T-cell (primary cell): ENCODE measurements around the gene TMEM132C. TPM values are rescaled to one million over a fixed set of nuclear protein-coding genes. Genes with fewer than 3 reads are reported as not detected.

Experiments used
- ATAC-seq, 4 experiments: fragments of 200-7000 bp in 3 of 4; fragments of 150-1000 bp in 1 of 4; cut with Tn5 transposase; replicated peaks in 1 of 4; 1 replicate in 3 of 4; 2 replicates in 1 of 4; pipeline ENCODE4 v1.10.0; 2021; ENCODE audit warnings: moderate library complexity in 3 of 4, mild to moderate bottlenecking in 2 of 4, moderate number of reproducible peaks in 1 of 4
- CTCF ChIA-PET, 2 donors: fragments of 300-600 bp; sonication (Branson Sonifier 250); formaldehyde crosslinking; loops; one replicate each; lab custom pipeline; 2022; ENCODE audit warnings: antibody characterized with exemption in 2 of 2; lab: Charles Lee
- POLR2A ChIA-PET, 2 donors: fragments of 300-600 bp; sonication (Branson Sonifier 250); formaldehyde crosslinking; loops; one replicate each; lab custom pipeline; 2022; ENCODE audit warnings: antibody characterized with exemption in 2 of 2; lab: Charles Lee
- DNase-seq, 35 experiments: peaks; one replicate each; pipeline versions ENCODE4 v3.0.0 to v3.0.0-alpha.2; 2013 to 2023
- H3K27ac ChIP-seq: one replicate; pipeline ENCODE4 v1.5.1; 2013; ENCODE audit warnings: low read length
- H3K27me3 ChIP-seq, 2 experiments: replicated peaks in 1 of 2; 1 replicate in 1 of 2; 2 replicates in 1 of 2; pipeline versions ENCODE4 v1.6.1 to v1.7.0; 2013; ENCODE audit warnings: low read length in 1 of 2, mixed read lengths in 1 of 2; ENCODE audit not compliant: control insufficient read depth in 2 of 2, insufficient read depth in 2 of 2; ENCODE audit errors: extremely low read depth in 1 of 2
- H3K36me3 ChIP-seq, 2 donors: 1 replicate in 1 of 2; 2 replicates in 1 of 2; pipeline versions ENCODE4 v1.6.1 to v1.7.0; 2013; ENCODE audit warnings: low read length in 1 of 2; ENCODE audit not compliant: control insufficient read depth in 2 of 2, insufficient read depth in 1 of 2; ENCODE audit errors: extremely low read depth in 1 of 2
- H3K4me1 ChIP-seq, 2 experiments: 1 replicate in 1 of 2; 2 replicates in 1 of 2; pipeline versions ENCODE4 v1.6.1 to v1.7.0; 2013; ENCODE audit warnings: low read length in 2 of 2, mixed read lengths in 1 of 2; ENCODE audit not compliant: insufficient read depth in 2 of 2, control insufficient read depth in 1 of 2; ENCODE audit errors: extremely low read depth in 1 of 2
- H3K4me3 ChIP-seq, 2 donors: 1 replicate in 1 of 2; 2 replicates in 1 of 2; pipeline versions ENCODE4 v1.5.1 to v1.7.0; 2013; ENCODE audit warnings: mild to moderate bottlenecking in 2 of 2, low read length in 1 of 2, moderate library complexity in 1 of 2; ENCODE audit not compliant: control insufficient read depth in 1 of 2; ENCODE audit errors: extremely low read depth in 1 of 2
- H3K9me3 ChIP-seq: 2 replicates; pipeline ENCODE4 v1.7.0; 2013
- H3K27ac Mint-ChIP-seq, 2 donors: one replicate each; pipeline ENCODE4 v1.8.0; 2020 to 2021; ENCODE audit warnings: mild to moderate bottlenecking in 2 of 2, mixed read lengths in 2 of 2
- H3K27me3 Mint-ChIP-seq, 2 donors: one replicate each; pipeline ENCODE4 v1.8.0; 2021 to 2022; ENCODE audit warnings: mixed read lengths in 2 of 2
- H3K36me3 Mint-ChIP-seq: one replicate; pipeline ENCODE4 v1.8.0; 2021; ENCODE audit warnings: mixed read lengths
- H3K4me1 Mint-ChIP-seq, 3 donors: one replicate each; pipeline ENCODE4 v1.8.0; 2020 to 2022; ENCODE audit warnings: mixed read lengths in 3 of 3, mild to moderate bottlenecking in 1 of 3
- H3K4me3 Mint-ChIP-seq, 3 donors: one replicate each; pipeline ENCODE4 v1.8.0; 2020 to 2022; ENCODE audit warnings: mild to moderate bottlenecking in 3 of 3, mixed read lengths in 3 of 3, moderate library complexity in 3 of 3
- H3K9me3 Mint-ChIP-seq, 3 donors: one replicate each; pipeline ENCODE4 v1.8.0; 2020 to 2022; ENCODE audit warnings: mixed read lengths in 3 of 3
- WGBS: methylation state at CpG from one replicate; pipeline ENCODE4 v1.1.5; 2013; ENCODE audit warnings: missing lambda C conversion rate; ENCODE audit not compliant: insufficient coverage; 5-methylcytosine and 5-hydroxymethylcytosine counted together
- total RNA-seq, 35 experiments: library from RNA in 6 of 35; stranded (reverse) in 6 of 35; fragments of 120-200 nt in 1 of 35; gene quantifications; one replicate each; pipeline versions ENCODE4 v1.2.1 to v1.2.4 and lab custom pipeline; 2013 to 2026

Gene TMEM132C
- total RNA-seq, 5 donors from 2014 or later (not counting 1 experiment from before 2014, with no cell fraction given): 0.07 TPM; not detected in 4

- H3K9me3 Mint-ChIP-seq: no peaks in the 10 kb centered on the region
- ChIA-PET POLR2A (no interaction called here), CTCF (no interaction called here)
- H3K36me3 Mint-ChIP-seq: no peaks in the 10 kb centered on the region
- Histone ChIP-seq H3K36me3 (no peaks in the 10 kb centered on the region), H3K4me1 (no peaks in the 10 kb centered on the region), H3K4me3 (no peak overlapping the region), H3K27me3 (peaks cover 0 to 13% of the 10 kb centered on the region in 2 experiments), H3K27ac (no peak overlapping the region), H3K9me3 (no peaks in the 10 kb centered on the region)
- H3K27me3 Mint-ChIP-seq: peaks cover 0 to 4% of the 10 kb centered on the region in 2 donors
- 92% methylated on average over 23 of the region's 26 CpGs for WGBS
- no peaks in the 10 kb centered on the region for H3K4me1 Mint-ChIP-seq
- ATAC-seq (no peak), DNase-seq (no peak)
- no peak overlapping the region for H3K4me3 Mint-ChIP-seq
- H3K27ac Mint-ChIP-seq: no peak overlapping the region
These were observed 438.2 kb downstream of the TMEM132C start for GRCh38 chr12:128705140-128705539.

- no peaks in the 10 kb centered on the region for H3K4me1 Mint-ChIP-seq
- ATAC-seq (no peak), DNase-seq (no peak)
- no peaks in the 10 kb centered on the region for H3K9me3 Mint-ChIP-seq
- H3K27me3 Mint-ChIP-seq: peaks cover 0 to 4% of the 10 kb centered on the region in 2 donors
- WGBS: 77% methylated on average over 6 of the region's 8 CpGs
- H3K4me3 Mint-ChIP-seq: no peak overlapping the region
- H3K27ac Mint-ChIP-seq: no peak overlapping the region
- Histone ChIP-seq H3K27me3 (peaks cover 0 to 13% of the 10 kb centered on the region in 2 experiments), H3K4me1 (no peaks in the 10 kb centered on the region), H3K27ac (no peak overlapping the region), H3K9me3 (no peaks in the 10 kb centered on the region), H3K4me3 (no peak overlapping the region), H3K36me3 (no peaks in the 10 kb centered on the region)
- POLR2A ChIA-PET: no interaction called here
- CTCF ChIA-PET: no interaction called here
- H3K36me3 Mint-ChIP-seq: no peaks in the 10 kb centered on the region
These were observed 440.5 kb downstream of the TMEM132C start for GRCh38 chr12:128707488-128707887.

DNA sequence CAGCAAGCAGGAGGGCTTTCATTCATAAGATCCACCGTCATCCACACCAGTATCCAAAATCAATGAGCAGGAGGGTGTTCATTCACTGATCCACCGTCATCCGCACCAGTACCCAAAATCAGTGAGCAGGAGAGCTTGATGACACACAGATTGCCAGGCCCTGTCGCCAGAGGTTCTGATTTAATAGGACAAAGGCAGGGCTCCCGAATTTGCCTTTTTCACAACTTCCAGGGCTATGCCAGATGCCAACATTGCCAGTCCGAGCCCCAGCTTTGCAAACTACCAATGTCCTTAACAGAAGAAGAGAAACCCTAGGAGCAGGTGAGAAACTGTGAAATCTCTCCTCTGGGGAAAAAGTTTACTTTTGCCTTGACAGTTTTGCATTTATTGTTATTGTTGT lies 441.8 kb downstream of the TMEM132C start:
- no peaks in the 10 kb centered on the region for H3K4me1 ChIP-seq
- H3K36me3 ChIP-seq: no peaks in the 10 kb centered on the region
- H3K27me3 ChIP-seq: peaks cover 0 to 13% of the 10 kb centered on the region in 2 experiments
- no peak overlapping the region for H3K27ac ChIP-seq
- WGBS: 91% methylated on average over 4 of the region's 6 CpGs
- DNase-seq (no peak), ATAC-seq (no peak)
- no peak overlapping the region for H3K4me3 ChIP-seq
- no peak overlapping the region for H3K4me3 Mint-ChIP-seq
- ChIA-PET POLR2A (no interaction called here), CTCF (no interaction called here)
- no peaks in the 10 kb centered on the region for H3K36me3 Mint-ChIP-seq
- H3K27me3 Mint-ChIP-seq: peaks cover 0 to 4% of the 10 kb centered on the region in 2 donors
- no peaks in the 10 kb centered on the region for H3K9me3 ChIP-seq
- H3K4me1 Mint-ChIP-seq: no peaks in the 10 kb centered on the region
- H3K27ac Mint-ChIP-seq: no peak overlapping the region
- H3K9me3 Mint-ChIP-seq: peaks cover 0 to 3% (median 0%) of the 10 kb centered on the region in 3 donors

DNA sequence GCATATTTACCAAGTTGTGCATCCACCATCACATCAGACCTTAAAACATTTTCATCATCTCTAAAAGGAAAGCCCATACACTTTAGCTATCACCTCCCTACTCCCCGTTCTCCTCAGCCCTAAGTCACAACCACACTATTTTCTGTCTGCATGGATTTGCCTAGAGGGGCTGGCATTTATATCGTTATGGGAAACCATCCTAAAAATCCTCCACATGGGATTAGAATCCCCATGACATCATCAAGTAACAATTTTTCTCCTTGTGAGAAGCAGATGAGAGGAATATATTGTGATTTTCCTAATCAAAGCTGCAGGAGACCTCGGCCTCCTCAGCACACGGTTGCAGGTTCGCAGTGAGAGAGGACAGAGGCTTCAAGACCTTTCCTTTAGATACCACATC lies 442.7 kb downstream of the TMEM132C start:
- H3K4me3 Mint-ChIP-seq: no peak overlapping the region
- ATAC-seq (no peak), DNase-seq (no peak)
- Histone ChIP-seq H3K4me3 (no peak overlapping the region), H3K27me3 (peaks cover 0 to 13% of the 10 kb centered on the region in 2 experiments), H3K27ac (no peak overlapping the region), H3K9me3 (no peaks in the 10 kb centered on the region), H3K36me3 (no peaks in the 10 kb centered on the region), H3K4me1 (no peaks in the 10 kb centered on the region)
- no peaks in the 10 kb centered on the region for H3K36me3 Mint-ChIP-seq
- ChIA-PET CTCF (no interaction called here), POLR2A (no interaction called here)
- peaks cover 0 to 3% (median 0%) of the 10 kb centered on the region in 3 donors for H3K9me3 Mint-ChIP-seq
- no peak overlapping the region for H3K27ac Mint-ChIP-seq
- peaks cover 0 to 4% of the 10 kb centered on the region in 2 donors for H3K27me3 Mint-ChIP-seq
- no peaks in the 10 kb centered on the region for H3K4me1 Mint-ChIP-seq
- WGBS: 90% methylated on average over 2 of the region's 5 CpGs

DNA sequence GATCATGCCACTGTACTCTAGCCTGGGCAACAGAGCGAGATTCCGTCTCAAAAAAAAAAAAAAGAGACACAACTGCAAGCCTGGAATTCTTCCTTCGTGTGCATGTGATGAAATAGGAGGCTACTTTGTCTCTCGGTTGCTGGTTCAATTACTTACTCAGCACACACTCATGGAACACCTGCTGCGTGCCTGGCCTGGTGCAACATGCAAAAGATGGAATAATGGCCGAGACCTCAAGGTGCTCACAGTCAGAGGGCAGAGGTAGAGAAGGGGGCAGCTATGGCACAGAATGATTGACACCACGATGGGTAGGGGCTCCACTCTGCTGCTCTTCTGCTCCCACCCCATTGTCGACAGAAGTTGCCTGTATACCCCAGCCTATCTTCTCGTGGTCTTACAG lies 444.5 kb downstream of the TMEM132C start:
- ChIA-PET POLR2A (no interaction called here), CTCF (no interaction called here)
- WGBS: 83% methylated on average over 1 of the region's 9 CpGs
- peaks cover 3 to 6% (median 3%) of the 10 kb centered on the region in 3 donors for H3K9me3 Mint-ChIP-seq
- no peaks in the 10 kb centered on the region for H3K36me3 Mint-ChIP-seq
- ATAC-seq: no peak
- no peak overlapping the region for H3K27ac Mint-ChIP-seq
- H3K27me3 ChIP-seq: no peaks in the 10 kb centered on the region
- no peak overlapping the region for H3K4me3 Mint-ChIP-seq
- DNase-seq: no peak
- H3K4me3 ChIP-seq: no peak overlapping the region
- H3K27me3 Mint-ChIP-seq: no peaks in the 10 kb centered on the region
- no peaks in the 10 kb centered on the region for H3K4me1 ChIP-seq
- no peaks in the 10 kb centered on the region for H3K9me3 ChIP-seq
- H3K36me3 ChIP-seq: no peaks in the 10 kb centered on the region
- H3K4me1 Mint-ChIP-seq: no peaks in the 10 kb centered on the region
- no peak overlapping the region for H3K27ac ChIP-seq

GRCh38 chr12:128712622-128713021 lies 445.7 kb downstream of the TMEM132C start:
- no peak overlapping the region for H3K27ac Mint-ChIP-seq
- H3K4me1 Mint-ChIP-seq: no peaks in the 10 kb centered on the region
- H3K36me3 Mint-ChIP-seq: no peaks in the 10 kb centered on the region
- WGBS: 89% methylated on average over 6 of the region's 6 CpGs
- ChIA-PET CTCF (no interaction called here), POLR2A (no interaction called here)
- DNase-seq: no peak
- H3K27ac ChIP-seq: no peak overlapping the region
- H3K4me1 ChIP-seq: no peaks in the 10 kb centered on the region
- no peak for ATAC-seq
- no peaks in the 10 kb centered on the region for H3K9me3 ChIP-seq
- H3K27me3 Mint-ChIP-seq: no peaks in the 10 kb centered on the region
- no peak overlapping the region for H3K4me3 Mint-ChIP-seq
- peaks cover 12 to 14% (median 14%) of the 10 kb centered on the region in 3 donors for H3K9me3 Mint-ChIP-seq
- no peaks in the 10 kb centered on the region for H3K36me3 ChIP-seq
- no peak overlapping the region for H3K4me3 ChIP-seq
- H3K27me3 ChIP-seq: no peaks in the 10 kb centered on the region

DNA sequence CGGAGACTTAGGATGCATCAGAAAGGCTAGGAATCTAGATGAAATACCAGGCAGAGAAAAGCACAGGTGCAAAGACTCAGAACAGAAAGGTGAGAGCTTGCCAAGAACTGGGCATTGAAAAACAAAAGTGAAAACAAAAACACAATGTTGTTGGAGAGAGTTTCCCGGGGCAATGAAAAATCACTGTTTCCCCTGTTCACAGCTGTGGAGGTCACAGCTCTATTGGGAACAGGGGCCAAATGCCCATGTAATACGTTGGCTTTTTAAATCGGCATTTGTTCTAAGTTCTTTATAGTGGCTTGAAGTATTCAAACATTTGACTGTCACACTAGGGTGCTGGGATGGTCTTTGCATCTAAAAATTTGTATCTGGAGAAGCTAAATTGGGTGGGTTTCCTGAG lies 448.5 kb downstream of the TMEM132C start:
- Mint-ChIP-seq H3K4me3 (no peak overlapping the region), H3K9me3 (peaks cover 19 to 37% (median 24%) of the 10 kb centered on the region in 3 donors), H3K27ac (no peak overlapping the region), H3K27me3 (no peaks in the 10 kb centered on the region), H3K36me3 (no peaks in the 10 kb centered on the region), H3K4me1 (no peaks in the 10 kb centered on the region)
- H3K27me3 ChIP-seq: no peaks in the 10 kb centered on the region
- H3K4me1 ChIP-seq: no peaks in the 10 kb centered on the region
- no peaks in the 10 kb centered on the region for H3K36me3 ChIP-seq
- ChIA-PET CTCF (interaction anchor here in 1 of 2 donors (0.8 kb wide), 1 partner anchor 12 kb away, joined by 3 read pairs; no protein-coding TSS in a partner anchor), POLR2A (no interaction called here)
- WGBS: 53% methylated on average over 2 of the region's 4 CpGs
- no peaks in the 10 kb centered on the region for H3K9me3 ChIP-seq
- no peak overlapping the region for H3K27ac ChIP-seq
- ATAC-seq: no peak
- no peak for DNase-seq
- no peak overlapping the region for H3K4me3 ChIP-seq
